Adrenal gland (tissue), 12 donors: ENCODE data around the gene TMEM97. TPM values are rescaled to one million over a fixed set of nuclear protein-coding genes. Genes with fewer than 3 reads are reported as not detected.
"Not testable (repeated sequence)": the region's sequence is repeated elsewhere in the genome, so short reads cannot be mapped to it uniquely, and the experiment has no call there.

Experiments
- DNase-seq, 7 donors: peaks; one replicate each; pipeline ENCODE4 v3.0.0-alpha.2; 2019 to 2020
- H3K27ac ChIP-seq, 5 donors: fragments of 200-600 bp; sonication (generic) in 4 of 5; 1 replicate in 3 of 5; 2 replicates in 2 of 5; pipeline versions ENCODE4 v1.5.1 to v1.8.0; 2016 to 2020; ENCODE audit warnings: mild to moderate bottlenecking in 1 of 5
- H3K27me3 ChIP-seq: fragments of 200-600 bp; 2 replicates; pipeline ENCODE4 v1.8.0; 2021
- H3K36me3 ChIP-seq, 2 donors: fragments of 200-600 bp; replicated peaks in 1 of 2; 1 replicate in 1 of 2; 2 replicates in 1 of 2; pipeline versions ENCODE4 v1.5.1 to v1.8.0; 2018 to 2022
- H3K4me1 ChIP-seq, 2 donors: fragments of 200-600 bp; replicated peaks in 1 of 2; 1 replicate in 1 of 2; 2 replicates in 1 of 2; pipeline versions ENCODE4 v1.5.1 to v1.8.0; 2018 to 2021
- H3K4me3 ChIP-seq, 4 donors: fragments of 200-600 bp; sonication (generic) in 3 of 4; one replicate each; pipeline ENCODE4 v1.5.1; 2016 to 2018
- H3K9me3 ChIP-seq, 3 donors: fragments of 200-600 bp; sonication (generic) in 1 of 3; replicated peaks in 1 of 3; 1 replicate in 2 of 3; 2 replicates in 1 of 3; pipeline versions ENCODE4 v1.5.1 to v1.8.0; 2016 to 2021
- CTCF ChIP-seq, 6 experiments: fragments of 450-650 bp in 4 of 6; fragments of 200-600 bp in 2 of 6; sonication (generic) in 1 of 6; IDR thresholded peaks; 1 replicate in 5 of 6; 2 replicates in 1 of 6; pipeline versions ENCODE4 v1.5.1 to v1.8.0; 2016 to 2021; ENCODE audit warnings: antibody characterized with exemption in 6 of 6, mild to moderate bottlenecking in 2 of 6, moderate library complexity in 1 of 6
- POLR2A ChIP-seq, 2 donors: fragments of 450-650 bp; IDR thresholded peaks; one replicate each; pipeline ENCODE4 v1.6.1; 2017; ENCODE audit warnings: antibody characterized with exemption in 2 of 2, mild to moderate bottlenecking in 2 of 2, moderate library complexity in 1 of 2
- WGBS, 4 donors: extraction: QIAGEN DNeasy Blood & Tissue Kit in 2 of 4; methylation state at CpG; one replicate each; pipeline versions ENCODE4 v1.1.5 to v1.1.7; 2013 to 2017; 5-methylcytosine and 5-hydroxymethylcytosine counted together
- intact Hi-C, 2 donors: fragments of 100-400 bp; cut with DNase I; formaldehyde crosslinking; loops; one replicate each; pipeline versions ENCODE4 v1.14.1 to v1.15.0; 2022 to 2023
- polyA plus RNA-seq, 3 donors: library from polyadenylated mRNA; stranded (reverse); fragments of 200-250 nt in 2 of 3; fragments of 350-450 nt in 1 of 3; fragmentation: Illumina TruSeq in 1 of 3; extraction: RNeasy Lipid Tissue Mini Kit (QIAGEN cat#74804) in 1 of 3; gene quantifications; one replicate each; pipeline ENCODE4 v1.2.3, GENCODE V29; 2013 to 2014
- total RNA-seq, 9 donors: library from RNA; depleted of rRNA in 4 of 9; stranded (reverse); fragments of >200 nt in 4 of 9; fragments of 120-200 nt in 1 of 9; fragmentation: NEBNext Ultra II Directional in 1 of 9; extraction: Animal tissue kit (Norgen Biotek cat#: 25700) in 1 of 9; gene quantifications; one replicate each; pipeline versions ENCODE4 v1.1.0 to v1.2.4, GENCODE V29; 2013 to 2023
- donor health status: healthy with polysubstance abuse.
- donor health status: Bipolar disorder and iron deficiency.
- donor health status: DM: yes; HTN: yes; CAD: no.
- donor health status: DM: no; HTN: no; CAD: no.
- donor health status: DM: no; HTN: no; CAD: no.
- donor health status: DM: yes; HTN: yes; CAD: no.

Gene TMEM97
- total and polyA plus RNA-seq, 12 donors, result 6.5 to 779 (median 33.8) TPM

- Histone ChIP-seq H3K9me3 (no peaks in the 10 kb centered on the region), H3K4me3 (peak overlapping the region; percentile 52 to 73 (median 65)), H3K36me3 (peaks cover 0 to 29% of the 10 kb centered on the region in 2 donors), H3K4me1 (peaks cover 21 to 48% of the 10 kb centered on the region in 2 donors), H3K27ac (peak overlapping the region; percentile 78 to 95 (median 89)), H3K27me3 (no peaks in the 10 kb centered on the region)
- DNase-seq, result peak; percentile 66 to 91 (median 85)
- intact Hi-C loops, result no loop called here
- WGBS, 4 donors, result 4 to 7% (median 5%) methylated on average over 23 to 29 of the region's 29 CpGs
- peak; percentile 18 to 69 for TF ChIP-seq POLR2A (IDR thresholded peaks at IDR 0.05)
- no peak for TF ChIP-seq CTCF (IDR thresholded peaks at IDR 0.05)
Observed at GRCh38 chr17:28335959-28336871, 17.2 kb downstream of the TMEM97 start.

GRCh38 chr17:28338056-28338768 lies 19.2 kb downstream of the TMEM97 start:
- intact Hi-C loops, result no loop called here
- Histone ChIP-seq H3K4me3 (no peak overlapping the region), H3K4me1 (peaks cover 21 to 48% of the 10 kb centered on the region in 2 donors), H3K27me3 (no peaks in the 10 kb centered on the region), H3K36me3 (peaks cover 0 to 41% of the 10 kb centered on the region in 2 donors), H3K27ac (peak overlapping the region in 3 of 5 donors; percentile 35 to 95 (median 79)), H3K9me3 (no peaks in the 10 kb centered on the region)
- DNase-seq, result peak in 3 of 7 donors; percentile 35 to 77 (median 51)
- no peak for TF ChIP-seq POLR2A (IDR thresholded peaks at IDR 0.05)
- TF ChIP-seq CTCF (IDR thresholded peaks at IDR 0.05), result no peak
- WGBS, 4 donors, result 45 to 54% (median 50%) methylated on average over 5 of the region's 5 CpGs

- WGBS, 4 donors, result 87 to 90% (median 88%) methylated on average over 8 of the region's 8 CpGs
- Histone ChIP-seq H3K4me1 (peaks cover 21 to 42% of the 10 kb centered on the region in 2 donors), H3K36me3 (peaks cover 0 to 47% of the 10 kb centered on the region in 2 donors), H3K27ac (peak overlapping the region in 3 of 5 donors; percentile 35 to 95 (median 79))
- H3K27me3 ChIP-seq, intact Hi-C loops, H3K9me3 ChIP-seq, H3K4me3 ChIP-seq: not testable (repeated sequence)
- peak in 1 of 7 donors; percentile 51 for DNase-seq
Observed at GRCh38 chr17:28338769-28339212, 19.8 kb downstream of the TMEM97 start.

- no peaks in the 10 kb centered on the region for H3K9me3 ChIP-seq
- TF ChIP-seq POLR2A (IDR thresholded peaks at IDR 0.05) (no peak), CTCF (IDR thresholded peaks at IDR 0.05) (no peak)
- WGBS, 4 donors, result 77 to 94% (median 81%) methylated on average over 13 to 15 of the region's 15 CpGs
- peaks cover 0 to 54% of the 10 kb centered on the region in 2 donors for H3K36me3 ChIP-seq
- DNase-seq, result peak in 1 of 7 donors; percentile 58
- intact Hi-C loops, result no loop called here
- peak overlapping the region in 2 of 5 donors; percentile 24 to 95 for H3K27ac ChIP-seq
- peaks cover 21 to 36% of the 10 kb centered on the region in 2 donors for H3K4me1 ChIP-seq
- H3K27me3 ChIP-seq, result no peaks in the 10 kb centered on the region
- no peak overlapping the region for H3K4me3 ChIP-seq
Observed at GRCh38 chr17:28339431-28339830, 20.4 kb downstream of the TMEM97 start.
